Kidney (tissue), 14 donors: ENCODE data around the gene CLUH. TPM values are rescaled to one million over a fixed set of nuclear protein-coding genes. Genes with fewer than 3 reads are reported as not detected.

ENCODE experiments used
- DNase-seq, 5 donors: peaks; one replicate each; pipeline ENCODE4 v3.0.0-alpha.2; 2013 to 2020
- FAIRE-seq: peaks from 2 replicates; lab custom pipeline; 2012; peaks lifted over from hg19 to GRCh38; lab: Jason Lieb, UNC
- H3K27ac ChIP-seq, 2 donors: one replicate each; pipeline ENCODE4 v1.7.0; 2013; ENCODE audit warnings: low read depth in 2 of 2, low read length in 2 of 2, inconsistent platforms in 1 of 2
- H3K27me3 ChIP-seq: one replicate; pipeline ENCODE4 v1.7.1; 2013; ENCODE audit warnings: low read length, inconsistent platforms; ENCODE audit not compliant: control insufficient read depth, insufficient read depth
- H3K36me3 ChIP-seq, 3 donors: one replicate each; pipeline versions ENCODE4 v1.7.0 to v1.7.1; 2013; ENCODE audit warnings: low read length in 3 of 3, control low read depth in 1 of 3, inconsistent platforms in 1 of 3; ENCODE audit not compliant: insufficient read depth in 3 of 3, control insufficient read depth in 2 of 3
- H3K4me1 ChIP-seq, 3 donors: one replicate each; pipeline versions ENCODE4 v1.7.0 to v1.7.1; 2013; ENCODE audit warnings: low read length in 3 of 3, inconsistent platforms in 1 of 3, low read depth in 1 of 3; ENCODE audit not compliant: control insufficient read depth in 2 of 3, insufficient read depth in 2 of 3
- H3K4me3 ChIP-seq, 3 donors: one replicate each; pipeline versions ENCODE4 v1.7.0 to v1.8.1; 2013; ENCODE audit warnings: low read length in 3 of 3, control low read depth in 1 of 3, inconsistent platforms in 1 of 3
- H3K9ac ChIP-seq, 3 donors: one replicate each; pipeline versions ENCODE4 v1.7.0 to v1.7.1; 2013; ENCODE audit warnings: low read length in 3 of 3, control low read depth in 1 of 3, inconsistent platforms in 1 of 3
- H3K9me3 ChIP-seq, 3 donors: one replicate each; pipeline versions ENCODE4 v1.7.0 to v1.7.1; 2013; ENCODE audit warnings: low read length in 3 of 3, control low read depth in 1 of 3, inconsistent platforms in 1 of 3; ENCODE audit not compliant: control insufficient read depth in 2 of 3, insufficient read depth in 1 of 3
- CTCF ChIP-seq: IDR thresholded peaks from 3 replicates; pipeline ENCODE4 v1.5.1; 2012; ENCODE audit warnings: mild to moderate bottlenecking, moderate library complexity, borderline replicate concordance; ENCODE audit not compliant: insufficient read depth; ENCODE audit errors: extremely low read depth
- intact Hi-C: fragments of 100-400 bp; cut with DNase I; formaldehyde crosslinking; loops from one replicate; pipeline ENCODE4 v1.11.1; 2022
- polyA plus RNA-seq: library from polyadenylated mRNA; stranded (reverse); fragments of 350-450 nt; fragmentation: Illumina TruSeq; extraction: RNeasy Lipid Tissue Mini Kit (QIAGEN cat#74804); gene quantifications from one replicate; pipeline ENCODE4 v1.2.3, GENCODE V29; 2014; ENCODE audit warnings: low read depth, low replicate concordance; ENCODE audit not compliant: insufficient read depth
- total RNA-seq: library from RNA; stranded (reverse); fragmentation: NEBNext Ultra II Directional; extraction: Animal tissue kit (Norgen Biotek cat#: 25700); gene quantifications from one replicate; pipeline ENCODE4 v1.2.1, GENCODE V29; 2021
- donor health status: control.
- donor health status: control.
- donor health status: control.
- donor health status: control.
- donor health status: control.
- donor health status: DM: yes; HTN: yes; CAD: no.
- donor health status: Normal renal cell carcinoma (clear cell type).

The CLUH gene
- total and polyA plus RNA-seq, 2 donors from 2014 or later: 49.5 to 93.1 TPM

- no peak for DNase-seq
- FAIRE-seq: no peak
- Histone ChIP-seq H3K36me3 (no peaks in the 10 kb centered on the region), H3K9ac (no peak overlapping the region), H3K4me1 (no peaks in the 10 kb centered on the region), H3K27me3 (peaks cover under 1% of the 10 kb centered on the region), H3K4me3 (no peak overlapping the region), H3K27ac (no peak overlapping the region), H3K9me3 (no peaks in the 10 kb centered on the region)
- intact Hi-C loops: no loop called here
- no peak for TF ChIP-seq CTCF
These were observed 19.3 kb upstream of the CLUH start for GRCh38 chr17:2730764-2731353.

- Histone ChIP-seq H3K9ac (no peak overlapping the region), H3K27me3 (peaks cover 7% of the 10 kb centered on the region), H3K9me3 (no peaks in the 10 kb centered on the region), H3K4me3 (no peak overlapping the region), H3K36me3 (no peaks in the 10 kb centered on the region), H3K4me1 (no peaks in the 10 kb centered on the region), H3K27ac (no peak overlapping the region)
- peak in 4 of 5 donors; percentile 52 to 73 (median 65) for DNase-seq
- TF ChIP-seq CTCF: peak; percentile 35
- intact Hi-C loops: no loop called here
- no peak for FAIRE-seq
These were observed 13.2 kb upstream of the CLUH start for GRCh38 chr17:2724784-2725164.

- no peaks in the 10 kb centered on the region for H3K9me3 ChIP-seq
- no peaks in the 10 kb centered on the region for H3K4me1 ChIP-seq
- H3K4me3 ChIP-seq: no peak overlapping the region
- intact Hi-C loops: no loop called here
- no peak overlapping the region for H3K27ac ChIP-seq
- no peak overlapping the region for H3K9ac ChIP-seq
- peaks cover 7% of the 10 kb centered on the region for H3K27me3 ChIP-seq
- no peak for TF ChIP-seq CTCF
- FAIRE-seq (no peak), DNase-seq (peak; percentile 40 to 88 (median 68))
- H3K36me3 ChIP-seq: no peaks in the 10 kb centered on the region
These were observed 12.6 kb upstream of the CLUH start for GRCh38 chr17:2723997-2724783.
